ENCODE results near the gene CD59.

DNA sequence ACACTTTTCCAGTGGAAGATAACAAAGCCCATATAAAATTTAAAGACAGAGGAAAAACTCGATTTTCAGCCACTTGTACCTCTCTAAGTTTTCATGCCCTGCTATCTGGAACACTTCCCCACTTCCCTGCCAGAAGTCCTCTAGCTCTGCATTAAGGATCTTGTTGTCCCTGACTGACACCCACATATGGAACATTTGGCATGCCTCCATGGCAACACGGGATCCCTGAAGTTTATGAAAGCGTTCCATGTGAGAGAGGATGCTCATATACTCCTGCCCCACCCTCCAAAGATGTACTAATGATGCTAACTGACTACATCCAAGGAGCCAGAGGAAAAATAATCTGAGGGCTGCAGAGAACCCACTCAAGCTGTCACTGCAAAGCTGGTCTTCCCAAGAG, 26.8 kb downstream of the CD59 start:
- TF ChIP-seq MYC (IDR thresholded peaks at IDR 0.05; ENCODE audit: low read depth, low read length) (no peak), POLR2A (IDR thresholded peaks at IDR 0.05; ENCODE audit: extremely low read depth, insufficient read length) (no peak)
- TF ChIP-seq, protein P1, sequence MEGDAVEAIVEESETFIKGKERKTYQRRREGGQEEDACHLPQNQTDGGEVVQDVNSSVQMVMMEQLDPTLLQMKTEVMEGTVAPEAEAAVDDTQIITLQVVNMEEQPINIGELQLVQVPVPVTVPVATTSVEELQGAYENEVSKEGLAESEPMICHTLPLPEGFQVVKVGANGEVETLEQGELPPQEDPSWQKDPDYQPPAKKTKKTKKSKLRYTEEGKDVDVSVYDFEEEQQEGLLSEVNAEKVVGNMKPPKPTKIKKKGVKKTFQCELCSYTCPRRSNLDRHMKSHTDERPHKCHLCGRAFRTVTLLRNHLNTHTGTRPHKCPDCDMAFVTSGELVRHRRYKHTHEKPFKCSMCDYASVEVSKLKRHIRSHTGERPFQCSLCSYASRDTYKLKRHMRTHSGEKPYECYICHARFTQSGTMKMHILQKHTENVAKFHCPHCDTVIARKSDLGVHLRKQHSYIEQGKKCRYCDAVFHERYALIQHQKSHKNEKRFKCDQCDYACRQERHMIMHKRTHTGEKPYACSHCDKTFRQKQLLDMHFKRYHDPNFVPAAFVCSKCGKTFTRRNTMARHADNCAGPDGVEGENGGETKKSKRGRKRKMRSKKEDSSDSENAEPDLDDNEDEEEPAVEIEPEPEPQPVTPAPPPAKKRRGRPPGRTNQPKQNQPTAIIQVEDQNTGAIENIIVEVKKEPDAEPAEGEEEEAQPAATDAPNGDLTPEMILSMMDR (IDR thresholded peaks at IDR 0.05; ENCODE audit: low read depth, low read length) = no peak

Measured in NB4 (cell line).